Upper lobe of left lung (tissue), 6 donors: ENCODE results near the gene CHCHD3. TPM values are rescaled to one million over a fixed set of nuclear protein-coding genes. Genes with fewer than 3 reads are reported as not detected.
"Not testable (repeated sequence)": the region's sequence is repeated elsewhere in the genome, so short reads cannot be mapped to it uniquely, and the experiment has no call there.

Experiments used
- ATAC-seq, 2 donors: fragments of 200-7000 bp; cut with Tn5 transposase; one replicate each; pipeline ENCODE4 v1.9.1; 2022; ENCODE audit warnings: mild to moderate bottlenecking in 2 of 2, moderate library complexity in 2 of 2; ENCODE audit not compliant: low FRiP score in 2 of 2
- DNase-seq, 2 donors: peaks; one replicate each; pipeline ENCODE4 v3.0.0-alpha.2; 2019 to 2020
- H3K27ac ChIP-seq, 4 donors: fragments of 200-600 bp; sonication (generic); one replicate each; pipeline ENCODE4 v1.5.1; 2016 to 2019
- H3K27me3 ChIP-seq, 4 donors: fragments of 200-600 bp; sonication (generic); one replicate each; pipeline ENCODE4 v1.5.1; 2017 to 2019
- H3K36me3 ChIP-seq, 4 donors: fragments of 200-600 bp; sonication (generic); one replicate each; pipeline ENCODE4 v1.5.1; 2016 to 2019
- H3K4me1 ChIP-seq, 4 donors: fragments of 200-600 bp; sonication (generic); one replicate each; pipeline ENCODE4 v1.5.1; 2018 to 2019
- H3K4me3 ChIP-seq, 4 donors: fragments of 200-600 bp; sonication (generic); one replicate each; pipeline ENCODE4 v1.5.1; 2017 to 2019; ENCODE audit warnings: mild to moderate bottlenecking in 2 of 4, moderate library complexity in 1 of 4
- H3K9me3 ChIP-seq, 4 donors: fragments of 200-600 bp; sonication (generic); one replicate each; pipeline ENCODE4 v1.5.1; 2018 to 2019
- EP300 ChIP-seq, 4 donors: sonication (generic); formaldehyde crosslinking; IDR thresholded peaks; one replicate each; pipeline ENCODE4 v1.5.1; 2017; ENCODE audit warnings: antibody characterized with exemption in 4 of 4, control low read depth in 2 of 4
- POLR2A ChIP-seq, 4 donors: fragments of 450-650 bp; IDR thresholded peaks; one replicate each; pipeline ENCODE4 v1.5.1; 2016 to 2017; ENCODE audit warnings: antibody characterized with exemption in 4 of 4, mild to moderate bottlenecking in 2 of 4
- POLR2AphosphoS5 ChIP-seq, 2 donors: sonication (generic); formaldehyde crosslinking; IDR thresholded peaks; one replicate each; pipeline ENCODE4 v1.5.1; 2017; ENCODE audit warnings: antibody characterized with exemption in 2 of 2
- WGBS, 2 donors: methylation state at CpG; one replicate each; pipeline ENCODE4 v1.1.5; 2017 to 2018; 5-methylcytosine and 5-hydroxymethylcytosine counted together
- total RNA-seq, 6 donors: library from RNA; depleted of rRNA in 4 of 6; stranded (reverse); fragments of >200 nt in 4 of 6; gene quantifications; one replicate each; pipeline versions ENCODE4 v1.1.0 to v1.2.1, GENCODE V29; 2016 to 2021
- TF ChIP-seq, protein P1 (sequence below), 6 experiments: fragments of 450-650 bp in 4 of 6; fragments of 200-600 bp in 2 of 6; sonication (generic) in 2 of 6; IDR thresholded peaks; one replicate each; pipeline ENCODE4 v1.5.1; 2016 to 2019; ENCODE audit warnings: antibody characterized with exemption in 6 of 6
- donor health status: DM: no; HTN: no; CAD: no; lungs with moderate emphysema.
- donor health status: DM: no; HTN: yes; CAD: no; lungs with severe emphysema.

Gene CHCHD3
- total RNA-seq, 6 donors from 2014 or later: 42.6 to 54.5 (median 48.6) TPM

DNA sequence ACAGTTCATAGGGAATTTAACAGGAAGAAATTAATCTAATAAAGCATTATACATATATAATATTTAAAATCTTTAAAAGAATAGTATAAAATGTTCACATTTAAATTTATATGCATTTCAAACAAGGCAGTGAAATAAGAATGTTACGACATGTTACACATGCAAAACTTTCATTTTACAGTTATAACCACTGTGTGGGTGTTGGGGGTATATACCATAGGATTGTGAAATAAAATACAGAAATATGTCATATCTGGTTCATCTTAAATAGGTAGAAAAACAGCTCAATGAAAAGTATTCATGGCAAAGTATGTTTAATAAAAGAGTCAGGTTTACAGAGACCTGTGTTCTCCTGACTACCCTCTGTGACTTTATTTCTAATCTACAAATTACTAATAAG is 45.6 kb downstream of the CHCHD3 start:
- 75 to 84% methylated on average over 1 of the region's 1 CpG for WGBS, 2 donors
- Histone ChIP-seq H3K9me3 (no peaks in the 10 kb centered on the region), H3K27ac (no peak overlapping the region)

DNA sequence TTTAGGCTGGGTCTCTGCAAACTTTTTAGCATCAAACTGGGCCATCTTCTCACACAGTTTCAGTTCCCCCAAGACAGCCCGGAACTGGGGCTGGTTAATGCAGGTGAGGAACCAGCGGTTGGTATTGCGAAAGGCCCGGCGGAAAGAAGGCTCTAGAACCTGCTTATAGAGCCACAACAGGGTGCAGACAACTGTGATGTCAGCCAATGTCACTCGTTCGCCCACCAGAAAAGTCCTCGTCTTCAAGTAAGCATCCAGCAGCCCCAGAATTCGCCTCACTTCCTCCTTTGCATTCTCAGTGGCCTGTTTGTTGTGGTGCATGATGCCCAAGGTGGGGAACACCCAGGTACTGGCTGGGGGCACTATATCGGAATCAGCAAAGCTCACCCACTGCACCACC is 46.6 kb downstream of the CHCHD3 start:
- 86 to 100% methylated on average over 9 to 10 of the region's 10 CpGs for WGBS, 2 donors
- H3K4me3 ChIP-seq, DNase-seq, H3K9me3 ChIP-seq, ATAC-seq, H3K27me3 ChIP-seq, H3K27ac ChIP-seq, H3K4me1 ChIP-seq, H3K36me3 ChIP-seq: not testable (repeated sequence)

More for the DNA sequence above, 45.6 kb downstream of the CHCHD3 start:
- no peak for TF ChIP-seq POLR2AphosphoS5 (IDR thresholded peaks at IDR 0.05)
- H3K4me3 ChIP-seq: no peak overlapping the region
- H3K27me3 ChIP-seq: no peaks in the 10 kb centered on the region
- no peaks in the 10 kb centered on the region for H3K36me3 ChIP-seq
- DNase-seq (no peak), ATAC-seq (no peak)
- H3K4me1 ChIP-seq: no peaks in the 10 kb centered on the region

DNA sequence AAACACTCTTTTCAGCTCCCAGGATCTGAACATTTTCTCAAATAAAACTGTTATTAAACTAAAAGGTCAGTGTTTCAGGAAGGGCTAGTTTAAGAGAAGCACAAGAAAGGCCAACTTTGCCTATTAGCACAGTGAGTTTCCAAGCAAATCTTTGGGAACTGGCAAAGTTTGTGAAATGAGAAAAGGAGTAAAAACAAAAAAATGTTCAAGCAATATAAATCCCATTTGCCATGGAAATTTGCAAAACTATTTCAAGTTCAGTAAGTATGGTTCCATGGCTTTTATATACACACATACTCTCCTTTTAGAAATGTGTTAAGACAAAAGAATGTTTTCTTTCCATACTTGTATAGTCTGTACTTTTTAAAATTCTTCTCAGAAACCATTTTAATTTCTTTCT is 51.5 kb downstream of the CHCHD3 start:
- Histone ChIP-seq H3K9me3 (no peaks in the 10 kb centered on the region), H3K4me3 (no peak overlapping the region), H3K27me3 (no peaks in the 10 kb centered on the region), H3K36me3 (no peaks in the 10 kb centered on the region), H3K27ac (no peak overlapping the region), H3K4me1 (no peaks in the 10 kb centered on the region)
- ATAC-seq: no peak
- TF ChIP-seq POLR2AphosphoS5 (IDR thresholded peaks at IDR 0.05) (no peak), EP300 (IDR thresholded peaks at IDR 0.05) (no peak), POLR2A (IDR thresholded peaks at IDR 0.05) (no peak)
- TF ChIP-seq, protein P1, sequence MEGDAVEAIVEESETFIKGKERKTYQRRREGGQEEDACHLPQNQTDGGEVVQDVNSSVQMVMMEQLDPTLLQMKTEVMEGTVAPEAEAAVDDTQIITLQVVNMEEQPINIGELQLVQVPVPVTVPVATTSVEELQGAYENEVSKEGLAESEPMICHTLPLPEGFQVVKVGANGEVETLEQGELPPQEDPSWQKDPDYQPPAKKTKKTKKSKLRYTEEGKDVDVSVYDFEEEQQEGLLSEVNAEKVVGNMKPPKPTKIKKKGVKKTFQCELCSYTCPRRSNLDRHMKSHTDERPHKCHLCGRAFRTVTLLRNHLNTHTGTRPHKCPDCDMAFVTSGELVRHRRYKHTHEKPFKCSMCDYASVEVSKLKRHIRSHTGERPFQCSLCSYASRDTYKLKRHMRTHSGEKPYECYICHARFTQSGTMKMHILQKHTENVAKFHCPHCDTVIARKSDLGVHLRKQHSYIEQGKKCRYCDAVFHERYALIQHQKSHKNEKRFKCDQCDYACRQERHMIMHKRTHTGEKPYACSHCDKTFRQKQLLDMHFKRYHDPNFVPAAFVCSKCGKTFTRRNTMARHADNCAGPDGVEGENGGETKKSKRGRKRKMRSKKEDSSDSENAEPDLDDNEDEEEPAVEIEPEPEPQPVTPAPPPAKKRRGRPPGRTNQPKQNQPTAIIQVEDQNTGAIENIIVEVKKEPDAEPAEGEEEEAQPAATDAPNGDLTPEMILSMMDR (IDR thresholded peaks at IDR 0.05): no peak
- DNase-seq: no peak

DNA sequence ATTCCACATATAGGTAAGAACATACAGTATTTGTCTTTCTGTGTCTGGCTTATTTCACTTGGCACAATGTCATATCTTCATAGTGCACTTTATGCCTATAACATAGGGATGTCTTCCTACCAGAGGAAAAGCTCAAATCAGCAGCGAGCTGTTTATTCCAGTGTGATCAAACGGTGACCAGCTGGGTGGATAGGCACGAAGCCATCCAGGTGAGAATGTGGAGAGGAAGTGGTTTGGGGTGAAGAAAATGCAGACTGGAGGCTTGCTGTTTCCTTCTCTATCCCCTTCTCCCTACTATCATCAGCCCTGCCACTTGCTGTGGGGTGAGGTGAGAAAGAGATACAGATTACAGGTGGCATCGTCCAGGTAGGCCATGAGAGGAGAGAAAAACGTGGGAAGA is 52.4 kb downstream of the CHCHD3 start:
- Histone ChIP-seq H3K4me3 (no peak overlapping the region), H3K36me3 (no peaks in the 10 kb centered on the region), H3K4me1 (no peaks in the 10 kb centered on the region), H3K27me3 (no peaks in the 10 kb centered on the region), H3K27ac (no peak overlapping the region), H3K9me3 (no peaks in the 10 kb centered on the region)
- 83% methylated on average over 5 of the region's 5 CpGs for WGBS, 2 donors
- DNase-seq (no peak), ATAC-seq (no peak)
- TF ChIP-seq EP300 (IDR thresholded peaks at IDR 0.05): no peak
- TF ChIP-seq POLR2A (IDR thresholded peaks at IDR 0.05): no peak
- TF ChIP-seq, protein P1 (IDR thresholded peaks at IDR 0.05): no peak
- no peak for TF ChIP-seq POLR2AphosphoS5 (IDR thresholded peaks at IDR 0.05)

DNA sequence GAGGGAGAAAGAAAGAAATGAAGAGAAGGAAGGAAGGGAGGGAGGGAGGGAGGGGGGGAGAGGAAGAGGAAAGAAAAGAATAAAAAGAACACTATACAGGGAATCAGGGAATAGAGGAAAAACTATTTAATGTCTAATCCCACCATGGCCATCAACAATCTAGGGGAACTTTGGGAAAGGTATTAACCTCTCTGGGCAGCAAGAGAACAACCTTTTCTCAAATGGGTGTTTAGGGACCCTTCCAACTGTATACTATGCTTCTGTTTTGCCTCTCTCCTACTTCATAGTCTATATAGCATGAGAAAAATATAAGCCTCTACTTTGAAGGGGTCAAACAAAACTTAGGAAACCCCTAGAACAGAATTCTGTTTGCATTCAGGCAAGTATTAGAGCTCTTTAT is 54.5 kb downstream of the CHCHD3 start:
- H3K27me3 ChIP-seq: no peaks in the 10 kb centered on the region
- no peak overlapping the region for H3K27ac ChIP-seq
- ATAC-seq (no peak), DNase-seq (no peak)
- peaks cover 0 to 9% (median 2%) of the 10 kb centered on the region in 4 donors for H3K4me1 ChIP-seq
- no peak for TF ChIP-seq EP300 (IDR thresholded peaks at IDR 0.05)
- TF ChIP-seq, protein P1 (IDR thresholded peaks at IDR 0.05): no peak
- TF ChIP-seq POLR2AphosphoS5 (IDR thresholded peaks at IDR 0.05): no peak
- TF ChIP-seq POLR2A (IDR thresholded peaks at IDR 0.05): no peak
- H3K4me3 ChIP-seq: no peak overlapping the region
- no peaks in the 10 kb centered on the region for H3K9me3 ChIP-seq
- no peaks in the 10 kb centered on the region for H3K36me3 ChIP-seq

DNA sequence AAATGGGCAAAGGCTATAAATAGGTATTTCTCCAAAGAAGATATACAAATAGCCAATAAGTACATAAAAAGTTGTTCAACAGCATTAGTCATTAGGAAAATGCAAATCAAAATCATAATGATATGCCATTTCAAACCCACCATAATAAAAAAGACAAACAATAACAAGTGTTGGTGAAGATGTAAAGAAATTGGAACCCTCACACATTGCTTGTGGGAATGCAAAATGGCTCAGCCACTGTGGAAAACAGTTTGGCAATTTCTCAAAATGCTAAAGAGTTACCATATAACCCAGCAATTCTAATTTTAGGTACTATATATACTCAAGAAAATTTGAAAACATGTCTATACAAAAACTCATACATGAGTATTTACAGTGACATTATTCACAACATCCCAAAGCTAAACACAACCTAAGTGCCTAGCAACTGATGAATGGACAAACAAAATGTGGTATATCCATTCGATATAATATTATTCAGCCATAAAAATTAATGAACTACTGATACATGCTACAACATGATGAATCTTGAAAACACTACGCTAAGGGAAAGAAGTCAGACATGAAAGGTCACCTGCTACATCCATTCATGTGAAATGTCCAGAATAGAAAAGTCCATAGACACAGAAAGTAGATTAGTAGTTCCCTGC is 55.6 kb downstream of the CHCHD3 start:
- H3K27me3 ChIP-seq: no peaks in the 10 kb centered on the region
- H3K9me3 ChIP-seq: no peaks in the 10 kb centered on the region
- peaks cover 0 to 9% (median 2%) of the 10 kb centered on the region in 4 donors for H3K4me1 ChIP-seq
- no peak for DNase-seq
- no peaks in the 10 kb centered on the region for H3K36me3 ChIP-seq
- no peak for TF ChIP-seq EP300 (IDR thresholded peaks at IDR 0.05)
- TF ChIP-seq POLR2A (IDR thresholded peaks at IDR 0.05): no peak
- TF ChIP-seq, protein P1 (IDR thresholded peaks at IDR 0.05): no peak
- TF ChIP-seq POLR2AphosphoS5 (IDR thresholded peaks at IDR 0.05): no peak
- no peak overlapping the region for H3K27ac ChIP-seq
- 94 to 98% methylated on average over 2 of the region's 2 CpGs for WGBS, 2 donors
- no peak overlapping the region for H3K4me3 ChIP-seq
- no peak for ATAC-seq
